H1 (cell line): ENCODE data around the gene STX12. TPM values are rescaled to one million over a fixed set of nuclear protein-coding genes. Genes with fewer than 3 reads are reported as not detected.

Experiments used
- CTCF ChIA-PET: fragments of 300-600 bp; sonication (Branson Sonifier 250); formaldehyde crosslinking; loops from one replicate; lab custom pipeline; 2021; ENCODE audit not compliant: partially characterized antibody; lab: Charles Lee
- POLR2A ChIA-PET: fragments of 300-600 bp; sonication (Branson Sonifier 250); formaldehyde crosslinking; loops from one replicate; lab custom pipeline; 2021; ENCODE audit warnings: inconsistent platforms; ENCODE audit not compliant: partially characterized antibody; lab: Charles Lee
- DNase-seq, 2 experiments: peaks; one replicate each; pipeline versions ENCODE4 v3.0.0 to v3.0.0-alpha.2; 2010 to 2022; ENCODE audit warnings: low spot score in 2 of 2, low read depth in 1 of 2, mixed read lengths in 1 of 2
- FAIRE-seq: peaks from 2 replicates; lab custom pipeline; 2011; peaks lifted over from hg19 to GRCh38; lab: Jason Lieb, UNC
- H2AFZ ChIP-seq: 2 replicates; pipeline ENCODE4 v1.8.1; 2012; ENCODE audit warnings: low read length, inconsistent platforms
- H2AK5ac ChIP-seq: 2 replicates; pipeline ENCODE4 v1.6.1; 2013; ENCODE audit warnings: low read depth, low read length
- H2BK120ac ChIP-seq: replicated peaks from 2 replicates; pipeline ENCODE3; 2013; ENCODE audit warnings: low read depth, low read length, inconsistent platforms
- H2BK12ac ChIP-seq: 2 replicates; pipeline ENCODE4 v1.6.1; 2013; ENCODE audit warnings: low read depth, low read length
- H2BK15ac ChIP-seq: 2 replicates; pipeline ENCODE4 v1.6.1; 2013; ENCODE audit warnings: low read length
- H2BK20ac ChIP-seq: 2 replicates; pipeline ENCODE4 v1.6.1; 2013; ENCODE audit warnings: low read length
- H2BK5ac ChIP-seq: 2 replicates; pipeline ENCODE4 v1.6.1; 2013; ENCODE audit warnings: low read depth, low read length
- H3K14ac ChIP-seq: 2 replicates; pipeline ENCODE4 v1.6.1; 2013; ENCODE audit warnings: inconsistent platforms; ENCODE audit not compliant: insufficient read length
- H3K18ac ChIP-seq: 2 replicates; pipeline ENCODE4 v1.6.1; 2013; ENCODE audit warnings: low read length; ENCODE audit errors: extremely low read depth
- H3K23ac ChIP-seq: 2 replicates; pipeline ENCODE4 v1.6.1; 2013; ENCODE audit warnings: inconsistent platforms; ENCODE audit not compliant: insufficient read length
- H3K23me2 ChIP-seq: 2 replicates; pipeline ENCODE4 v1.6.1; 2013; ENCODE audit warnings: low read depth, low read length
- H3K27ac ChIP-seq: 2 replicates; pipeline ENCODE4 v1.6.1; 2011; ENCODE audit warnings: low read depth, low read length, inconsistent platforms
- H3K27me3 ChIP-seq, 4 experiments: replicated peaks in 1 of 4; 1 replicate in 1 of 4; 2 replicates in 3 of 4; pipeline versions ENCODE4 v1.6.1 to v1.8.1; 2011 to 2013; ENCODE audit warnings: low read length in 3 of 4, mild to moderate bottlenecking in 3 of 4, inconsistent platforms in 2 of 4, mixed read lengths in 2 of 4, moderate library complexity in 1 of 4; ENCODE audit not compliant: control insufficient read depth in 3 of 4, insufficient read depth in 3 of 4; ENCODE audit errors: extremely low read depth in 1 of 4
- H3K36me3 ChIP-seq, 4 experiments: 2 replicates each; pipeline versions ENCODE4 v1.6.1 to v1.8.1; 2011 to 2013; ENCODE audit warnings: mild to moderate bottlenecking in 4 of 4, low read length in 3 of 4, moderate library complexity in 2 of 4, control low read depth in 1 of 4, inconsistent platforms in 1 of 4; ENCODE audit not compliant: insufficient read depth in 4 of 4, control insufficient read depth in 2 of 4
- H3K4ac ChIP-seq: replicated peaks from 2 replicates; pipeline ENCODE3; 2013; ENCODE audit warnings: low read length, low read depth, mixed read lengths, inconsistent platforms; ENCODE audit not compliant: insufficient read length
- H3K4me1 ChIP-seq, 4 experiments: replicated peaks in 1 of 4; 1 replicate in 1 of 4; 2 replicates in 3 of 4; pipeline versions ENCODE4 v1.6.1 to v1.8.1; 2011 to 2013; ENCODE audit warnings: low read length in 3 of 4, inconsistent platforms in 2 of 4, mixed read lengths in 1 of 4; ENCODE audit not compliant: insufficient read depth in 4 of 4, control insufficient read depth in 3 of 4
- H3K4me2 ChIP-seq, 2 experiments: 2 replicates each; pipeline versions ENCODE4 v1.6.1 to v1.8.1; 2011 to 2013; ENCODE audit warnings: low read depth in 2 of 2, low read length in 2 of 2, control low read depth in 1 of 2, inconsistent platforms in 1 of 2, mild to moderate bottlenecking in 1 of 2; ENCODE audit not compliant: insufficient read depth in 1 of 2
- H3K4me3 ChIP-seq, 4 experiments: fragments of 200-600, 300-600 bp in 1 of 4; sonication (generic), shearing (Covaris generic), sonication (Bioruptor Twin) in 1 of 4; 2 replicates each; pipeline versions ENCODE4 v1.5.1 to v1.8.1; 2011 to 2016; ENCODE audit warnings: low read length in 4 of 4, low read depth in 3 of 4, control low read depth in 2 of 4, inconsistent platforms in 2 of 4, mild to moderate bottlenecking in 2 of 4, mixed read lengths in 1 of 4, moderate library complexity in 1 of 4; ENCODE audit not compliant: insufficient read depth in 2 of 4; ENCODE audit errors: extremely low read depth in 1 of 4
- H3K56ac ChIP-seq: replicated peaks from 2 replicates; pipeline ENCODE3; 2013; ENCODE audit warnings: low read depth, mild to moderate bottlenecking, mixed read lengths, low read length, inconsistent platforms; ENCODE audit not compliant: insufficient read length
- H3K79me1 ChIP-seq: 2 replicates; pipeline ENCODE4 v1.6.1; 2013; ENCODE audit warnings: low read depth, low read length, control low read depth
- H3K79me2 ChIP-seq, 2 experiments: 2 replicates each; pipeline versions ENCODE4 v1.6.1 to v1.8.1; 2012 to 2013; ENCODE audit warnings: low read length in 2 of 2, mild to moderate bottlenecking in 2 of 2, inconsistent platforms in 1 of 2; ENCODE audit not compliant: insufficient read depth in 2 of 2, control insufficient read depth in 1 of 2
- H3K9ac ChIP-seq, 4 experiments: replicated peaks in 1 of 4; 1 replicate in 1 of 4; 2 replicates in 3 of 4; pipeline versions ENCODE4 v1.6.1 to v1.8.1; 2011 to 2013; ENCODE audit warnings: low read depth in 3 of 4, low read length in 3 of 4, control low read depth in 2 of 4, mild to moderate bottlenecking in 2 of 4, moderate library complexity in 2 of 4, inconsistent platforms in 1 of 4; ENCODE audit errors: extremely low read depth in 1 of 4
- H3K9me3 ChIP-seq, 2 experiments: 2 replicates each; pipeline versions ENCODE4 v1.6.1 to v1.8.1; 2012 to 2013; ENCODE audit warnings: mild to moderate bottlenecking in 2 of 2, moderate library complexity in 2 of 2, control low read depth in 1 of 2, inconsistent platforms in 1 of 2, low read depth in 1 of 2, low read length in 1 of 2, mixed read lengths in 1 of 2; ENCODE audit not compliant: insufficient read depth in 2 of 2
- H4K20me1 ChIP-seq, 2 experiments: replicated peaks in 1 of 2; 2 replicates each; pipeline versions ENCODE3 to v1.8.1; 2011 to 2013; ENCODE audit warnings: inconsistent platforms in 2 of 2, low read length in 2 of 2, mild to moderate bottlenecking in 1 of 2; ENCODE audit not compliant: insufficient read depth in 2 of 2, control insufficient read depth in 1 of 2
- H4K5ac ChIP-seq: 2 replicates; pipeline ENCODE4 v1.6.1; 2013; ENCODE audit warnings: low read length, low read depth, mixed read lengths, inconsistent platforms; ENCODE audit not compliant: insufficient read length
- H4K8ac ChIP-seq: 2 replicates; pipeline ENCODE4 v1.8.0; 2013; ENCODE audit warnings: mild to moderate bottlenecking, moderate library complexity, low read length, inconsistent platforms; ENCODE audit not compliant: insufficient read depth; ENCODE audit errors: extremely low read depth
- H4K91ac ChIP-seq: replicated peaks from 2 replicates; pipeline ENCODE3; 2013; ENCODE audit warnings: low read length, mixed read lengths, inconsistent platforms; ENCODE audit not compliant: insufficient read length
- CBX5 ChIP-seq: fragments of 300-800, 300-1000 bp; sonication (generic); IDR thresholded peaks from 2 replicates; pipeline ENCODE4 v1.7.1; 2016; ENCODE audit warnings: antibody characterized with exemption, low read length, low read depth
- PHF8 ChIP-seq: fragments of 200-600 bp; sonication (generic); conservative IDR thresholded peaks from 2 replicates; pipeline ENCODE4 v1.7.1; 2012; ENCODE audit warnings: low read depth, mild to moderate bottlenecking, inconsistent platforms, low read length, moderate library complexity
- TCF12 ChIP-seq: IDR thresholded peaks from 2 replicates; pipeline ENCODE4 v1.6.1; 2011; ENCODE audit warnings: low read depth, mild to moderate bottlenecking, low read length
- WGBS, 2 experiments: shearing (Covaris generic) in 1 of 2; methylation state at CpG; one replicate each; pipeline versions ENCODE4 v1.1.6 to v1.1.7; 2013 to 2015; ENCODE audit warnings: low lambda C conversion rate in 2 of 2, mixed read lengths in 2 of 2, inconsistent platforms in 1 of 2, low coverage in 1 of 2, missing lambda C conversion rate in 1 of 2; ENCODE audit not compliant: insufficient replicate concordance in 2 of 2, insufficient coverage in 1 of 2, insufficient read length in 1 of 2; ENCODE audit errors: extremely low coverage in 1 of 2, missing lambda C conversion rate in 1 of 2; 5-methylcytosine and 5-hydroxymethylcytosine counted together
- polyA plus RNA-seq, 7 experiments: library from polyadenylated mRNA; depleted of rRNA in 3 of 7; stranded (reverse) in 5 of 7; unstranded in 2 of 7; fragments of >200 nt in 5 of 7; fragments of 200-250 nt in 2 of 7; gene quantifications; 1 replicate in 5 of 7; 2 replicates in 1 of 7; 4 replicates in 1 of 7; pipeline versions ENCODE4 v1.2.1 to v1.2.3, GENCODE V29; 2011 to 2013; ENCODE audit warnings: missing spikeins in 2 of 7, mixed read lengths in 2 of 7
- total RNA-seq: library from RNA; stranded (reverse); fragmentation: NEBNext Ultra II Directional; extraction: Animal tissue kit (Norgen Biotek cat#: 25700); gene quantifications from 2 replicates; pipeline ENCODE4 v1.2.1, GENCODE V29; 2021

Gene STX12
- total and polyA plus RNA-seq, 2 of the 8 experiments (the other 6 are each of a cell fraction or from before 2014, with no cell fraction given): 3.7 to 11.0 TPM

- H3K9ac ChIP-seq: no peak overlapping the region
- TF ChIP-seq PHF8 (no peak), CBX5 (no peak), TCF12 (no peak)
Measured at GRCh38 chr1:27770293-27770830, 2.7 kb upstream of the STX12 start.

More at GRCh38 chr1:27770293-27770830, 2.7 kb upstream of the STX12 start:
- no peaks in the 10 kb centered on the region for H3K9me3 ChIP-seq
- no peak overlapping the region for H3K4ac ChIP-seq
- FAIRE-seq (no peak), DNase-seq (no peak)
- H4K91ac ChIP-seq: no peak overlapping the region
- no peaks in the 10 kb centered on the region for H3K79me1 ChIP-seq
- no peak overlapping the region for H3K18ac ChIP-seq
- POLR2A ChIA-PET: interaction anchor here (1.5 to 4.3 kb wide), 3 partner anchors 13 to 60 kb away, joined by 3 to 23 read pairs (median 4); partner anchors contain the start of gene PPP1R8
- H4K20me1 ChIP-seq: no peaks in the 10 kb centered on the region
- no peak overlapping the region for H3K4me2 ChIP-seq
- H4K5ac ChIP-seq: no peak overlapping the region
- no peak overlapping the region for H3K27ac ChIP-seq
- no peak overlapping the region for H3K4me3 ChIP-seq
- no peaks in the 10 kb centered on the region for H3K27me3 ChIP-seq
- no peak overlapping the region for H2BK120ac ChIP-seq
- H3K79me2 ChIP-seq: peaks cover 0 to 13% of the 10 kb centered on the region in 2 experiments; a peak in 1 of 4 replicates
- no peak overlapping the region for H2AK5ac ChIP-seq
- 84% methylated on average over 2 of the region's 2 CpGs; no CpG with 5 or more reads in 1 of the 2 experiments for WGBS, 2 experiments
- no peak overlapping the region for H2BK12ac ChIP-seq
- H3K4me1 ChIP-seq: peaks cover 0 to 2% (median 0%) of the 10 kb centered on the region in 4 experiments; a peak in 2 of 7 replicates
- H3K36me3 ChIP-seq: no peaks in the 10 kb centered on the region
- CTCF ChIA-PET: interaction anchor here (0.7 to 1.5 kb wide), 2 partner anchors 12 to 161 kb away, joined by 4 read pairs; no protein-coding TSS in a partner anchor
- no peak overlapping the region for H2AFZ ChIP-seq
- H3K23ac ChIP-seq: no peak overlapping the region
- no peak overlapping the region for H4K8ac ChIP-seq
- H2BK20ac ChIP-seq: no peak overlapping the region
- no peak overlapping the region for H3K14ac ChIP-seq
- H3K56ac ChIP-seq: no peak overlapping the region
- no peak overlapping the region for H2BK15ac ChIP-seq
- H2BK5ac ChIP-seq: no peak overlapping the region
- peaks cover 7% of the 10 kb centered on the region; the same call in 1 of the 2 replicates for H3K23me2 ChIP-seq
